NCI-H1417 treated with DMSO at 0.1 percent for 48 hours (cell line): ENCODE measurements around the gene MAP3K9.
A peak's percentile ranks its signal among the peaks of the same experiment; 100 is the strongest.
"Not testable (repeated sequence)": the region's sequence is repeated elsewhere in the genome, so short reads cannot be mapped to it uniquely, and the experiment has no call there.

ENCODE experiments used
- DNase-seq: peaks from one replicate; lab custom pipeline; 2025; lab: John Stamatoyannopoulos, UW

MAP3K9 gene

GRCh38 chr14:70724110-70724509 lies 85.2 kb downstream of the MAP3K9 start:
- no peak for DNase-seq

- DNase-seq: no peak
These were observed 86.0 kb downstream of the MAP3K9 start for GRCh38 chr14:70723276-70723675.

GRCh38 chr14:70722418-70722817 lies 86.9 kb downstream of the MAP3K9 start:
- no peak for DNase-seq

GRCh38 chr14:70721542-70721941 lies 87.8 kb downstream of the MAP3K9 start:
- DNase-seq: no peak

- DNase-seq: no peak
These were observed 90.8 kb downstream of the MAP3K9 start for GRCh38 chr14:70718383-70719118.

- DNase-seq: no peak
These were observed 92.4 kb downstream of the MAP3K9 start for GRCh38 chr14:70716958-70717357.

- no peak for DNase-seq
These were observed 92.8 kb downstream of the MAP3K9 start for GRCh38 chr14:70716483-70716882.

- peak; percentile 65 for DNase-seq
These were observed 95.2 kb downstream of the MAP3K9 start for GRCh38 chr14:70714055-70714550.

- no peak for DNase-seq
These were observed 95.8 kb downstream of the MAP3K9 start for GRCh38 chr14:70713511-70713916.

GRCh38 chr14:70713096-70713495 lies 96.2 kb downstream of the MAP3K9 start:
- no peak for DNase-seq

- peak; percentile 10 for DNase-seq
These were observed 97.9 kb downstream of the MAP3K9 start for GRCh38 chr14:70711451-70711850.

- peak; percentile 97 for DNase-seq
These were observed 99.5 kb downstream of the MAP3K9 start for GRCh38 chr14:70709726-70710382.

GRCh38 chr14:70708717-70709570 lies 100.4 kb downstream of the MAP3K9 start:
- peak; percentile 64 for DNase-seq

GRCh38 chr14:70707138-70708038 lies 101.9 kb downstream of the MAP3K9 start:
- DNase-seq: no peak

- DNase-seq: no peak
These were observed 103.1 kb downstream of the MAP3K9 start for GRCh38 chr14:70706177-70706576.

- DNase-seq: no peak
These were observed 104.4 kb downstream of the MAP3K9 start for GRCh38 chr14:70704960-70705359.

- DNase-seq: not testable (repeated sequence)
These were observed 105.6 kb downstream of the MAP3K9 start for GRCh38 chr14:70703621-70704168.

GRCh38 chr14:70702161-70702560 lies 107.2 kb downstream of the MAP3K9 start:
- no peak for DNase-seq

GRCh38 chr14:70701610-70702009 lies 107.7 kb downstream of the MAP3K9 start:
- no peak for DNase-seq

GRCh38 chr14:70700955-70701585 lies 108.2 kb downstream of the MAP3K9 start:
- DNase-seq: no peak

GRCh38 chr14:70699646-70700045 lies 109.7 kb downstream of the MAP3K9 start:
- DNase-seq: no peak
